ENCODE measurements around the gene ARHGAP6.

DNA sequence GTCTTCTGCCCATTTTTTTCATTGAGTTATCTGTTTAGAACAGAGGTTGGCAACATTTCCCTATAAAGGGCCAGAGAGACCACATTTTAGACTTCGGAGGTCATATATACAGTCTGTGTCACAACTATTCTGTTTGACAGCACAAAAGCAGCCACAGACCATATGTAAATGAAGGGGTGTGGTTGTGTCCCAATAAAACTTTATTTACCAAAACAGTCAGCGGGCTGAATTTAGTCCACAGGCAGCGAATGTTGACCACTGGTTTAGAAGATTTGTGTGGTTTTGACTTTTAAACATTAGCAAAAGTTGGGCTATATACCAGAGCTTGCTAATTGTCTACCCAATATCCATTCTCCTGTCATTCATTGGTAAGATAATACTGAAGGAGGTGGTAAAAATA, 221.7 kb downstream of the ARHGAP6 start:
- TF ChIP-seq CTCF (conservative IDR thresholded peaks at IDR 0.05; ENCODE audit: low read depth in 2 of 2) (no peak), EZH2phosphoT487 (IDR thresholded peaks at IDR 0.05; ENCODE audit: unreplicated experiment) (no peak), EZH2 (IDR thresholded peaks at IDR 0.05; ENCODE audit: low read depth, unreplicated experiment) (no peak), POLR2AphosphoS5 (IDR thresholded peaks at IDR 0.05; ENCODE audit: low read depth) (no peak), CREB1 (CRISPR knock-in tag; IDR thresholded peaks at IDR 0.05; ENCODE audit: low read depth) (no peak), ZNF114 (CRISPR knock-in tag; IDR thresholded peaks at IDR 0.05) (no peak), JUNB (IDR thresholded peaks at IDR 0.05; ENCODE audit: unreplicated experiment) (no peak), NANOG (IDR thresholded peaks at IDR 0.05; ENCODE audit: borderline replicate concordance) (no peak), ZNF331 (CRISPR knock-in tag; IDR thresholded peaks at IDR 0.05; ENCODE audit: low read depth) (no peak), ETS1 (IDR thresholded peaks at IDR 0.05) (no peak), ZNF462 (CRISPR knock-in tag; IDR thresholded peaks at IDR 0.05) (no peak)
- TF ChIP-seq, protein P1, sequence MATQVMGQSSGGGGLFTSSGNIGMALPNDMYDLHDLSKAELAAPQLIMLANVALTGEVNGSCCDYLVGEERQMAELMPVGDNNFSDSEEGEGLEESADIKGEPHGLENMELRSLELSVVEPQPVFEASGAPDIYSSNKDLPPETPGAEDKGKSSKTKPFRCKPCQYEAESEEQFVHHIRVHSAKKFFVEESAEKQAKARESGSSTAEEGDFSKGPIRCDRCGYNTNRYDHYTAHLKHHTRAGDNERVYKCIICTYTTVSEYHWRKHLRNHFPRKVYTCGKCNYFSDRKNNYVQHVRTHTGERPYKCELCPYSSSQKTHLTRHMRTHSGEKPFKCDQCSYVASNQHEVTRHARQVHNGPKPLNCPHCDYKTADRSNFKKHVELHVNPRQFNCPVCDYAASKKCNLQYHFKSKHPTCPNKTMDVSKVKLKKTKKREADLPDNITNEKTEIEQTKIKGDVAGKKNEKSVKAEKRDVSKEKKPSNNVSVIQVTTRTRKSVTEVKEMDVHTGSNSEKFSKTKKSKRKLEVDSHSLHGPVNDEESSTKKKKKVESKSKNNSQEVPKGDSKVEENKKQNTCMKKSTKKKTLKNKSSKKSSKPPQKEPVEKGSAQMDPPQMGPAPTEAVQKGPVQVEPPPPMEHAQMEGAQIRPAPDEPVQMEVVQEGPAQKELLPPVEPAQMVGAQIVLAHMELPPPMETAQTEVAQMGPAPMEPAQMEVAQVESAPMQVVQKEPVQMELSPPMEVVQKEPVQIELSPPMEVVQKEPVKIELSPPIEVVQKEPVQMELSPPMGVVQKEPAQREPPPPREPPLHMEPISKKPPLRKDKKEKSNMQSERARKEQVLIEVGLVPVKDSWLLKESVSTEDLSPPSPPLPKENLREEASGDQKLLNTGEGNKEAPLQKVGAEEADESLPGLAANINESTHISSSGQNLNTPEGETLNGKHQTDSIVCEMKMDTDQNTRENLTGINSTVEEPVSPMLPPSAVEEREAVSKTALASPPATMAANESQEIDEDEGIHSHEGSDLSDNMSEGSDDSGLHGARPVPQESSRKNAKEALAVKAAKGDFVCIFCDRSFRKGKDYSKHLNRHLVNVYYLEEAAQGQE (IDR thresholded peaks at IDR 0.05; ENCODE audit: unreplicated experiment): no peak
